Left renal pelvis (tissue), 4 donors: Measurements from ENCODE around the gene HDAC11. TPM values are rescaled to one million over a fixed set of nuclear protein-coding genes. Genes with fewer than 3 reads are reported as not detected.
"Not testable (repeated sequence)": the region's sequence is repeated elsewhere in the genome, so short reads cannot be mapped to it uniquely, and the experiment has no call there.

Experiments
- DNase-seq, 4 donors: peaks; one replicate each; pipeline ENCODE4 v3.0.0-alpha.2; 2013; ENCODE audit warnings: low read depth in 4 of 4, low spot score in 3 of 4
- polyA plus RNA-seq, 4 donors: library from polyadenylated mRNA; unstranded; fragments of 120-200 nt; gene quantifications; one replicate each; pipeline ENCODE4 v1.2.1, GENCODE V29; 2013; ENCODE audit not compliant: insufficient read length in 4 of 4

The HDAC11 gene
- polyA plus RNA-seq, 4 donors: 5.2 to 24.5 (median 18.3) TPM

- DNase-seq: no peak
These were observed 13.3 kb upstream of the HDAC11 start for GRCh38 chr3:13466781-13467180.

- no peak for DNase-seq
These were observed 9.1 kb upstream of the HDAC11 start for GRCh38 chr3:13470894-13471574.

- no peak for DNase-seq
These were observed 7.8 kb upstream of the HDAC11 start for GRCh38 chr3:13472286-13472685.

GRCh38 chr3:13473020-13473419 lies 7.1 kb upstream of the HDAC11 start:
- no peak for DNase-seq

- DNase-seq: no peak
These were observed 6.1 kb upstream of the HDAC11 start for GRCh38 chr3:13474021-13474420.

- DNase-seq: no peak
These were observed 5.3 kb upstream of the HDAC11 start for GRCh38 chr3:13474776-13475303.

- no peak for DNase-seq
These were observed 4.1 kb upstream of the HDAC11 start for GRCh38 chr3:13475871-13476590.

- DNase-seq: no peak
These were observed 2.2 kb upstream of the HDAC11 start for GRCh38 chr3:13477943-13478342.

- no peak for DNase-seq
These were observed 849 bp upstream of the HDAC11 start for GRCh38 chr3:13479332-13479581.

GRCh38 chr3:13480340-13481318 lies 523 bp downstream of the HDAC11 start:
- no peak for DNase-seq

- no peak for DNase-seq
These were observed 2.1 kb downstream of the HDAC11 start for GRCh38 chr3:13482106-13482690.

GRCh38 chr3:13483286-13483685 lies 3.2 kb downstream of the HDAC11 start:
- no peak for DNase-seq

GRCh38 chr3:13483988-13484695 lies 4.0 kb downstream of the HDAC11 start:
- no peak for DNase-seq

- peak in 3 of 4 donors; percentile 57 to 77 (median 77) for DNase-seq
These were observed 4.9 kb downstream of the HDAC11 start for GRCh38 chr3:13484851-13485590.

- DNase-seq: not testable (repeated sequence)
These were observed 5.8 kb downstream of the HDAC11 start for GRCh38 chr3:13485630-13486562.

GRCh38 chr3:13487403-13487802 lies 7.3 kb downstream of the HDAC11 start:
- no peak for DNase-seq

GRCh38 chr3:13491206-13491974 lies 11.3 kb downstream of the HDAC11 start:
- no peak for DNase-seq

GRCh38 chr3:13492048-13492447 lies 11.9 kb downstream of the HDAC11 start:
- DNase-seq: no peak
